A549 (cell line): ENCODE data around the gene GTPBP1. TPM values are rescaled to one million over a fixed set of nuclear protein-coding genes. Genes with fewer than 3 reads are reported as not detected.

Experiments
- ATAC-seq, 2 experiments: fragments of 200-7000 bp in 1 of 2; fragments of >200 bp in 1 of 2; cut with Nextera tagmentation in 1 of 2; cut with Tn5 transposase in 1 of 2; 3 replicates each; pipeline versions ENCODE4 v1.8.0 to v1.9.1; 2018 to 2020; ENCODE audit warnings: mild to moderate bottlenecking in 1 of 2, moderate library complexity in 1 of 2
- CTCF ChIA-PET: fragments of 300-600 bp; sonication (Branson Sonifier 250); formaldehyde crosslinking; extraction: SDS; loops from one replicate; lab custom pipeline; 2021; ENCODE audit warnings: antibody characterized with exemption, inconsistent platforms; lab: Yijun Ruan, JAX
- POLR2A ChIA-PET: fragments of 350-600 bp; formaldehyde crosslinking; extraction: SDS; loops from one replicate; lab custom pipeline; 2021; ENCODE audit warnings: antibody characterized with exemption, inconsistent platforms; lab: Yijun Ruan, JAX
- DNase-seq, 2 experiments: peaks; one replicate each; pipeline versions ENCODE4 v3.0.0 to v3.0.0-alpha.2; 2011 to 2016; ENCODE audit warnings: low read depth in 1 of 2, low spot score in 1 of 2
- FAIRE-seq: peaks from 2 replicates; lab custom pipeline; 2011; peaks lifted over from hg19 to GRCh38; lab: Jason Lieb, UNC
- H3K27ac ChIP-seq, 2 experiments: fragments of >200 bp; sonication (Bioruptor Twin); formaldehyde crosslinking; 3 replicates each; pipeline ENCODE4 v1.5.1; 2016 to 2017
- H3K4me1 ChIP-seq: fragments of >200 bp; sonication (Bioruptor Twin); formaldehyde crosslinking; 3 replicates; pipeline ENCODE4 v1.6.1; 2016
- H3K4me2 ChIP-seq: fragments of >200 bp; sonication (Bioruptor Twin); formaldehyde crosslinking; 3 replicates; pipeline ENCODE4 v1.6.1; 2016
- H3K4me3 ChIP-seq: fragments of >200 bp; sonication (Bioruptor Twin); formaldehyde crosslinking; 3 replicates; pipeline ENCODE4 v1.5.1; 2016
- H3K9me3 ChIP-seq: fragments of >200 bp; sonication (Bioruptor Twin); formaldehyde crosslinking; 3 replicates; pipeline ENCODE4 v1.6.1; 2016
- BHLHE40 ChIP-seq: IDR thresholded peaks from 2 replicates; pipeline ENCODE4 v1.6.1; 2012; ENCODE audit warnings: low read depth, low read length, inconsistent platforms
- CHD2 ChIP-seq: fragments of 150-350 bp; IDR thresholded peaks from 2 replicates; pipeline ENCODE4 v1.6.1; 2014; ENCODE audit warnings: low read length; ENCODE audit not compliant: partially characterized antibody
- CHD4 ChIP-seq: fragments of 200-600 bp; sonication (generic); IDR thresholded peaks from 2 replicates; pipeline ENCODE4 v1.6.1; 2016; ENCODE audit warnings: antibody characterized with exemption, mild to moderate bottlenecking, borderline replicate concordance
- EHF ChIP-seq: fragments of 250-450 bp; sonication (Bioruptor Pico); IDR thresholded peaks from 2 replicates; pipeline ENCODE4 v1.5.0; 2020; ENCODE audit warnings: mild to moderate bottlenecking
- ELK1 ChIP-seq: fragments of 150-350 bp; IDR thresholded peaks from 2 replicates; pipeline ENCODE4 v1.6.1; 2014; ENCODE audit warnings: low read depth, mild to moderate bottlenecking, low read length
- FOSL2 ChIP-seq, 2 experiments: fragments of 450-650 bp in 1 of 2; fragments of >200 bp in 1 of 2; sonication (Bioruptor Twin) in 1 of 2; formaldehyde crosslinking; IDR thresholded peaks; 2 replicates each; pipeline versions ENCODE4 v1.5.0 to v1.6.1; 2016 to 2020; ENCODE audit warnings: mild to moderate bottlenecking in 1 of 2, moderate library complexity in 1 of 2
- FOXS1 ChIP-seq: fragments of 250-450 bp; sonication (Bioruptor Pico); IDR thresholded peaks from 2 replicates; pipeline ENCODE4 v1.5.0; 2020; ENCODE audit warnings: mild to moderate bottlenecking, moderate library complexity
- HDAC2 ChIP-seq: fragments of 200-600 bp; sonication (generic); IDR thresholded peaks from 2 replicates; pipeline ENCODE4 v1.6.1; 2016
- HES2 ChIP-seq: fragments of >200 bp; sonication (Bioruptor Twin); formaldehyde crosslinking; IDR thresholded peaks from 2 replicates; pipeline ENCODE4 v1.6.1; 2016
- HEYL ChIP-seq: fragments of 250-450 bp; sonication (Bioruptor Pico); IDR thresholded peaks from 2 replicates; pipeline ENCODE4 v1.8.0; 2021; ENCODE audit warnings: mild to moderate bottlenecking, moderate library complexity
- HOXB13 ChIP-seq: fragments of 250-450 bp; sonication (Bioruptor Pico); IDR thresholded peaks from 2 replicates; pipeline ENCODE4 v1.5.0; 2020; ENCODE audit warnings: low read depth, mild to moderate bottlenecking, moderate library complexity
- KDM1A ChIP-seq: fragments of 200-600 bp; sonication (generic); IDR thresholded peaks from 2 replicates; pipeline ENCODE4 v1.6.1; 2016; ENCODE audit warnings: low read depth, mild to moderate bottlenecking
- KDM5A ChIP-seq: fragments of 200-600 bp; sonication (generic); IDR thresholded peaks from 2 replicates; pipeline ENCODE4 v1.6.1; 2016; ENCODE audit warnings: antibody characterized with exemption, mild to moderate bottlenecking
- MAFK ChIP-seq: fragments of 450-650 bp; IDR thresholded peaks from 2 replicates; pipeline ENCODE4 v1.6.1; 2014; ENCODE audit not compliant: partially characterized antibody
- MAX ChIP-seq: IDR thresholded peaks from 2 replicates; pipeline ENCODE4 v1.6.1; 2012
- MAZ ChIP-seq: fragments of 150-350 bp; IDR thresholded peaks from 2 replicates; pipeline ENCODE4 v1.6.1; 2014; ENCODE audit warnings: antibody characterized with exemption, low read depth, low read length, borderline replicate concordance
- NFE2L2 ChIP-seq: fragments of 150-350 bp; conservative IDR thresholded peaks from 2 replicates; pipeline ENCODE4 v1.6.1; 2014; ENCODE audit warnings: low read length
- NPAS2 ChIP-seq: fragments of 250-450 bp; sonication (Bioruptor Pico); IDR thresholded peaks from 2 replicates; pipeline ENCODE4 v1.8.0; 2022; ENCODE audit warnings: mild to moderate bottlenecking, moderate library complexity, borderline replicate concordance
- NR3C1 ChIP-seq: fragments of >200 bp; sonication (Bioruptor Twin); formaldehyde crosslinking; IDR thresholded peaks from 3 replicates; pipeline ENCODE4 v1.6.1; 2017
- POLR2A ChIP-seq: IDR thresholded peaks from 2 replicates; pipeline ENCODE4 v1.6.1; 2012; ENCODE audit warnings: mild to moderate bottlenecking, low read length
- RAD21 ChIP-seq, 2 experiments: fragments of >200 bp in 1 of 2; sonication (Bioruptor Twin) in 1 of 2; formaldehyde crosslinking in 1 of 2; IDR thresholded peaks in 1 of 2; conservative IDR thresholded peaks in 1 of 2; 2 replicates in 1 of 2; 3 replicates in 1 of 2; pipeline ENCODE4 v1.6.1; 2012 to 2018; ENCODE audit warnings: inconsistent platforms in 1 of 2
- REST ChIP-seq: fragments of 200-600 bp; sonication (generic); IDR thresholded peaks from 2 replicates; pipeline ENCODE4 v1.6.1; 2016; ENCODE audit warnings: antibody characterized with exemption, mild to moderate bottlenecking, moderate library complexity
- RNF2 ChIP-seq: fragments of 200-600 bp; sonication (generic); IDR thresholded peaks from 2 replicates; pipeline ENCODE4 v1.6.1; 2016; ENCODE audit warnings: low read depth, mild to moderate bottlenecking, antibody characterized with exemption, moderate library complexity, borderline replicate concordance
- SMC3 ChIP-seq: fragments of >200 bp; sonication (Bioruptor Twin); formaldehyde crosslinking; IDR thresholded peaks from 3 replicates; pipeline ENCODE4 v1.6.1; 2018; ENCODE audit warnings: inconsistent platforms
- TFCP2L1 ChIP-seq: fragments of 250-450 bp; sonication (Bioruptor Pico); IDR thresholded peaks from 2 replicates; pipeline ENCODE4 v1.5.0; 2021; ENCODE audit warnings: mild to moderate bottlenecking
- ZC3H11A ChIP-seq: fragments of 450-650 bp; IDR thresholded peaks from 2 replicates; pipeline ENCODE4 v1.6.1; 2014; ENCODE audit warnings: antibody characterized with exemption, mild to moderate bottlenecking
- WGBS: methylation state at CpG from one replicate; pipeline ENCODE4 v1.1.6; 2017; ENCODE audit errors: missing lambda C conversion rate; 5-methylcytosine and 5-hydroxymethylcytosine counted together
- polyA plus RNA-seq, 4 experiments: library from polyadenylated mRNA; depleted of rRNA in 3 of 4; stranded (reverse); fragments of >200 nt; fragmentation: RNase III in 1 of 4; extraction: RNeasy Plus Mini Kit Qiagen cat#74134 plus additional on column Dnase treatment in 1 of 4; gene quantifications; 2 replicates in 3 of 4; 3 replicates in 1 of 4; pipeline ENCODE4 v1.2.3, GENCODE V29; 2011 to 2017
- TF ChIP-seq, protein P1 (sequence below): IDR thresholded peaks from 2 replicates; pipeline ENCODE4 v1.6.1; 2012

The GTPBP1 gene
- polyA plus RNA-seq, 2 of the 4 experiments (the other 2 are of a cell fraction), result 9.0 to 15.1 TPM

DNA sequence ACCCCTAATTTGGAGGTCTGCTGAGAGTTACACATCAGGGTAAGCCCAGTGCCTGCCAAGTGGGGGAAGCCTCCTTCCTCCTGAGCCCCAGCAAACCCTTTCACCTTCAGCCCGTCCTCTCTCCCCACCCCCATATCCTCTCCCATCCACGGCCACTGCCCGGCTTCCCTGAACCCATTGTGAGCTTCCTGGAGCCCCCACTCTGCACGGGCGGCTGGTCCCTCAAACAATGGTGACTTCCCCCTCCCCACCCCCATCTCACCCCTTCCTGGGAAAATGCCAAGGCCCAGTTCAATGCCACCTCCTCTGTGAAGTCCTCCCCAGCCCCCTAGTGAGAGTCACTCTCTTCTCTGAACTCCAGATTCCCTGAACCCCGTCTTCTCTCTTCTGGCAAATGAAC, 70.3 kb downstream of the GTPBP1 start:
- Histone ChIP-seq H3K4me3 (no peak overlapping the region), H3K27ac (no peak overlapping the region), H3K4me1 (no peaks in the 10 kb centered on the region), H3K4me2 (no peak overlapping the region), H3K9me3 (no peaks in the 10 kb centered on the region)
- FAIRE-seq (no peak), ATAC-seq (no peak), DNase-seq (no peak)
- 81% methylated on average over 6 of the region's 6 CpGs for WGBS
- CTCF ChIA-PET, result interaction anchor here (1.3 to 2.8 kb wide), 4 partner anchors 7 to 93 kb away, joined by 4 to 10 read pairs (median 6); no protein-coding TSS in a partner anchor
- TF ChIP-seq KDM1A (no peak), EHF (CRISPR knock-in tag) (no peak), POLR2A (no peak), TFCP2L1 (no peak), MAX (no peak), HOXB13 (CRISPR knock-in tag) (no peak), MAZ (no peak), CHD4 (no peak), FOSL2 (IDR thresholded peaks at IDR 0.05) (no peak), FOSL2 (CRISPR knock-in tag; IDR thresholded peaks at IDR 0.05) (no peak), NFE2L2 (no peak), HDAC2 (no peak), NPAS2 (no peak), BHLHE40 (no peak), RNF2 (no peak), KDM5A (no peak), SMC3 (no peak)
- POLR2A ChIA-PET, result no interaction called here

DNA sequence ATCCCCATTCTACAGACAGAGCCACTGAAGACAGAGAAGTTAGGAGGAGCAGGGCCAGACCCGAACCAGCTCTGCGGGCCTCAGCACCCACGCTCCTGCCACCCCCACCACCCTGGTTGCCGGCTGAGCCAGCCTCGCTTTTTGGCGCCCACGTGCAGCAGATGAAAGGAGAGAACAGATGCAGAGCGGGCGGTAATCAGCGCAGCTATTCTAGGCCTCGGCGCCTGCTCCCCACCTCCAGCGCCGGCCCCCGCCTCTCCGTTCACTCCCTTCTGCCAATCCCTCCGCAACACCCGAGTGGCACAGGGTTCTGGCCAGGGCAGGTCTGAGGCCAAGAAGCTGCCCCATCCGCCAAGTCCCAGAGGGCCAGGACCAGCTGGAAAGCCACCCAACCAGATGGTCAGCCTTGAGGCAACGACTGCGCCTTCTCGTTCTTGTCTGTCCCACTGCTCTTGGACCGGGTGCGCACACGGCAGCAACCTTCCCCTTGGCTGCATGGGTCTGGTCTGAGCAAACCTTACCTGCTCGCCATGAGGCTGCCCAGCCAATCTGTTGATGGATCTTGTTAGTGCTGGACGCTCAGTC, 71.4 kb downstream of the GTPBP1 start:
- WGBS, result 90% methylated on average over 16 of the region's 27 CpGs
- ATAC-seq (no peak), FAIRE-seq (no peak), DNase-seq (no peak)
- TF ChIP-seq SMC3 (no peak), HES2 (no peak), REST (no peak), NPAS2 (no peak), ZC3H11A (no peak), FOXS1 (CRISPR knock-in tag) (no peak), MAFK (no peak), CHD2 (no peak), EHF (CRISPR knock-in tag) (no peak), RAD21 (conservative IDR thresholded peaks at IDR 0.05 in 1 of 2, IDR thresholded peaks at IDR 0.05 in 1 of 2) (no peak), NR3C1 (no peak), HEYL (CRISPR knock-in tag) (no peak), FOSL2 (IDR thresholded peaks at IDR 0.05) (no peak), FOSL2 (CRISPR knock-in tag; IDR thresholded peaks at IDR 0.05) (no peak), POLR2A (no peak), MAZ (no peak), ELK1 (no peak)
- TF ChIP-seq, protein P1, sequence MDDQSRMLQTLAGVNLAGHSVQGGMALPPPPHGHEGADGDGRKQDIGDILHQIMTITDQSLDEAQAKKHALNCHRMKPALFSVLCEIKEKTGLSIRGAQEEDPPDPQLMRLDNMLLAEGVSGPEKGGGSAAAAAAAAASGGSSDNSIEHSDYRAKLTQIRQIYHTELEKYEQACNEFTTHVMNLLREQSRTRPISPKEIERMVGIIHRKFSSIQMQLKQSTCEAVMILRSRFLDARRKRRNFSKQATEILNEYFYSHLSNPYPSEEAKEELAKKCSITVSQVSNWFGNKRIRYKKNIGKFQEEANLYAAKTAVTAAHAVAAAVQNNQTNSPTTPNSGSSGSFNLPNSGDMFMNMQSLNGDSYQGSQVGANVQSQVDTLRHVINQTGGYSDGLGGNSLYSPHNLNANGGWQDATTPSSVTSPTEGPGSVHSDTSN, result no peak
- TF ChIP-seq, all 56 proteins: peak for 0
- POLR2A ChIA-PET, result no interaction called here
- CTCF ChIA-PET, result interaction anchor here (1.0 to 2.8 kb wide), 9 partner anchors 8 to 92 kb away, joined by 3 to 10 read pairs (median 4); no protein-coding TSS in a partner anchor
- Histone ChIP-seq H3K4me1 (no peaks in the 10 kb centered on the region), H3K27ac (no peak overlapping the region), H3K9me3 (no peaks in the 10 kb centered on the region), H3K4me2 (no peak overlapping the region), H3K4me3 (no peak overlapping the region)
